Left lung (tissue), 10 donors: ENCODE data around the gene USHBP1. TPM values are rescaled to one million over a fixed set of nuclear protein-coding genes. Genes with fewer than 3 reads are reported as not detected.

Source experiments
- ATAC-seq: fragments of 200-7000 bp; cut with Tn5 transposase; one replicate; pipeline ENCODE4 v1.9.1; 2020; ENCODE audit warnings: moderate library complexity
- DNase-seq, 4 donors: peaks; one replicate each; pipeline ENCODE4 v3.0.0-alpha.2; 2013 to 2020
- H3K27ac ChIP-seq, 2 donors: fragments of 200-600 bp; sonication (generic) in 1 of 2; one replicate each; pipeline versions ENCODE4 v1.5.0 to v1.8.0; 2020 to 2021
- H3K27me3 ChIP-seq, 2 donors: fragments of 200-600 bp; sonication (generic) in 1 of 2; one replicate each; pipeline versions ENCODE4 v1.5.0 to v1.8.0; 2020 to 2021
- H3K36me3 ChIP-seq, 2 donors: fragments of 200-600 bp; sonication (generic) in 1 of 2; one replicate each; pipeline versions ENCODE4 v1.5.0 to v1.8.0; 2020 to 2021
- H3K4me1 ChIP-seq, 2 donors: fragments of 200-600 bp; one replicate each; pipeline ENCODE4 v1.8.0; 2021
- H3K4me3 ChIP-seq, 2 donors: fragments of 200-600 bp; sonication (generic) in 1 of 2; one replicate each; pipeline versions ENCODE4 v1.5.0 to v1.8.0; 2020 to 2021; ENCODE audit warnings: mild to moderate bottlenecking in 1 of 2
- H3K9me3 ChIP-seq, 2 donors: fragments of 200-600 bp; sonication (generic) in 1 of 2; one replicate each; pipeline versions ENCODE4 v1.5.0 to v1.8.0; 2020 to 2021
- intact Hi-C, 2 donors: fragments of 100-400 bp; cut with DNase I; formaldehyde crosslinking; loops; one replicate each; pipeline versions ENCODE4 v1.11.2 to v1.14.2; 2022
- polyA plus RNA-seq, 6 donors: library from polyadenylated mRNA; unstranded; fragments of 120-200 nt; gene quantifications; one replicate each; pipeline ENCODE4 v1.2.1, GENCODE V29; 2013; ENCODE audit not compliant: insufficient read length in 6 of 6
- total RNA-seq, 2 donors: library from RNA; stranded (reverse); fragmentation: NEBNext Ultra II Directional; extraction: Animal tissue kit (Norgen Biotek cat#: 25700); gene quantifications; one replicate each; pipeline ENCODE4 v1.2.1, GENCODE V29; 2021
- TF ChIP-seq, protein P1 (sequence below), 2 donors: fragments of 200-600 bp; sonication (generic) in 1 of 2; IDR thresholded peaks; one replicate each; pipeline versions ENCODE4 v1.5.0 to v1.8.0; 2021; ENCODE audit warnings: antibody characterized with exemption in 2 of 2
- donor health status: DM: no; HTN: yes; CAD: no.
- donor health status: DM: no; HTN: no; CAD: no.

Gene USHBP1
- total and polyA plus RNA-seq, 8 donors: 4.8 to 13.3 (median 10.8) TPM

DNA sequence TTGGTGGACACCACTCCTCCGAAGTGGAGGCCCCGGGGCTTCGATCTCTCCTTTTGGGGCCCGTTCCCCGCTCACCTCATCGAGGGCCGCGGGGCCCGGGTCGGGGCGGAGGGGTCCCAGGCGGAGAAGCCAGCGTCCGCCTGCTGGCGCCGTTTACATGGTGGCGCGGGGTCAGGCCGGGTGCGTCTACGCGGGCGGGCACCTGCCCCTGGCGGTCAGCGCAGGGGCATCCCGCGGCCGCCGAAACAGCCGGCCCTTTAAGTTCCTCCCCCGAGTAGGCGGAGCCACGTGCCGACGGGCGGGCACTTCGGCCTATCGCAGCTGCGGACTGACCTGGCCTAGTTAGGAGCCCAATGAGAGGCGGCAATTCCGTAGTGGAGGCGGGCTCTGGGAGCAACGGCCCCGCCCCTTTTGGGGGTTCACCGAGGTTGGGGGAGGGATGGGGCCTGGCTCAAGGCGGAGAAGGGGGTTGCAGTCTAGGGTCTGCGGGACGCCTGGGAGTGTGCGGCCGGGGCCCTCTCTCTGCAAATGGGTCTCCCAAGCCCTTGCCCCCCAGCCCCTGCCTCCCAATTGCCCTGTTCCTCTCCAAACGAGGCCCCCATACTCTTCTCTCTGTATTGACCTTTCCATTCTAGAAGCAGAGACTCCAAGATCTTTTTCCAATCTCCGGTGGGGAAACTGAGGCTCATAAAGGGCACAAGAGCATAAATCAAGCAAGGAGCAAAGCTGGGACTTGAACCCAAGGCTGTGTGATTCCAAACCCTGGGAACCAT is 38.8 kb upstream of the USHBP1 start, which contains the start of gene ABHD8:
Gene ABHD8 (minus strand): TSS at position 259 of the 773 bp plus-strand sequence. CDS start 1,809 bp downstream, outside the sequence.
- peak within 1 kb of the TSS; percentile 91 to 92 for H3K27ac ChIP-seq
- peaks cover 0 to 1% of the 10 kb centered on the region in 2 donors for H3K9me3 ChIP-seq
- H3K4me1 ChIP-seq: peaks cover 18 to 57% of the 10 kb centered on the region in 2 donors
- peaks cover 0 to 15% of the 10 kb centered on the region in 2 donors for H3K36me3 ChIP-seq
- H3K27me3 ChIP-seq: no peaks in the 10 kb centered on the region
- peak; percentile 90 to 97 (median 96) for DNase-seq
- TF ChIP-seq, protein P1, sequence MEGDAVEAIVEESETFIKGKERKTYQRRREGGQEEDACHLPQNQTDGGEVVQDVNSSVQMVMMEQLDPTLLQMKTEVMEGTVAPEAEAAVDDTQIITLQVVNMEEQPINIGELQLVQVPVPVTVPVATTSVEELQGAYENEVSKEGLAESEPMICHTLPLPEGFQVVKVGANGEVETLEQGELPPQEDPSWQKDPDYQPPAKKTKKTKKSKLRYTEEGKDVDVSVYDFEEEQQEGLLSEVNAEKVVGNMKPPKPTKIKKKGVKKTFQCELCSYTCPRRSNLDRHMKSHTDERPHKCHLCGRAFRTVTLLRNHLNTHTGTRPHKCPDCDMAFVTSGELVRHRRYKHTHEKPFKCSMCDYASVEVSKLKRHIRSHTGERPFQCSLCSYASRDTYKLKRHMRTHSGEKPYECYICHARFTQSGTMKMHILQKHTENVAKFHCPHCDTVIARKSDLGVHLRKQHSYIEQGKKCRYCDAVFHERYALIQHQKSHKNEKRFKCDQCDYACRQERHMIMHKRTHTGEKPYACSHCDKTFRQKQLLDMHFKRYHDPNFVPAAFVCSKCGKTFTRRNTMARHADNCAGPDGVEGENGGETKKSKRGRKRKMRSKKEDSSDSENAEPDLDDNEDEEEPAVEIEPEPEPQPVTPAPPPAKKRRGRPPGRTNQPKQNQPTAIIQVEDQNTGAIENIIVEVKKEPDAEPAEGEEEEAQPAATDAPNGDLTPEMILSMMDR (IDR thresholded peaks at IDR 0.05): peak; percentile 69 to 90
- peak; percentile 82 for ATAC-seq
- intact Hi-C loops: no loop called here
- H3K4me3 ChIP-seq: peak within 1 kb of the TSS; percentile 88 to 94

DNA sequence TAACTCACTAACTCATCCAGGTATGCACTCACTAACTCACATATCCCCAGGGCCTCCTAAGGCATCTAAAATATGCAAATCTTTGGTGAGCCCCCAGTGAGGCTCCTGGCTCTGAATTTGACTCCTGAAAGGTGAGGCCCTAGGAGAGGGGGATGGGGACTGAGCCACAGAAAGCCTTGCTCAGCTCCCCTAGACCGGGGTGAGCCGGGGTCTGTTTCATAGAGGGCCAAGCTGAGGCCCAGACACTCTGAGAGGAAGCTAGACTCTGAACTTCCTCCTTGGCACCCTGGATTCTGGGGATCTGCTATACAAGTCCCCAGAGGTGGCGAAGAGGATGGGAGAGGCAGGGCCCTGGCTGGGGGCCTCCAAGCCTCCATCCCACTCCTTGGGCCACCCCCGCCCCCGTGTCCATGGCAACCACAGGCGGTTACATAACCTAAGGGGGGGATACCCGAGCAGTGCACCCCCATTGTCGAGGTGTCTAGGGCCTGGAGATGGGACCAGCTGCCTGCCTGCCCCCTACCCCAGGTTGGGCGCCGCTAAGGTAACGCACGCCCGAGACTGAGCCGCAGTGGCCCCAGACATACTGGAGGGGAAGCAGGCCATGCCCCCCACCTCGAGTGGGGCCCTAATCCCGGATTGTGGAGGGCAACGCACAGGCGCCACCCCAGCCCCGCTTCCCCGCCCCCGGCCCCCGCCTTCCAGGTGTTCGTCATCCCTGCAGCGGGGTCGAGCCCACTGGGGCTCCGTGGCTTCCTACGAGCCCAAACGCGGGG is 38.0 kb upstream of the USHBP1 start:
- no peak for ATAC-seq
- Histone ChIP-seq H3K4me1 (peaks cover 18 to 55% of the 10 kb centered on the region in 2 donors), H3K27ac (peak overlapping the region; percentile 65 to 91), H3K36me3 (peaks cover 0 to 22% of the 10 kb centered on the region in 2 donors), H3K27me3 (no peaks in the 10 kb centered on the region), H3K4me3 (peak overlapping the region; percentile 88 to 94), H3K9me3 (peaks cover 0 to 5% of the 10 kb centered on the region in 2 donors)
- TF ChIP-seq, protein P1 (IDR thresholded peaks at IDR 0.05): no peak
- intact Hi-C loops: no loop called here
- no peak for DNase-seq

DNA sequence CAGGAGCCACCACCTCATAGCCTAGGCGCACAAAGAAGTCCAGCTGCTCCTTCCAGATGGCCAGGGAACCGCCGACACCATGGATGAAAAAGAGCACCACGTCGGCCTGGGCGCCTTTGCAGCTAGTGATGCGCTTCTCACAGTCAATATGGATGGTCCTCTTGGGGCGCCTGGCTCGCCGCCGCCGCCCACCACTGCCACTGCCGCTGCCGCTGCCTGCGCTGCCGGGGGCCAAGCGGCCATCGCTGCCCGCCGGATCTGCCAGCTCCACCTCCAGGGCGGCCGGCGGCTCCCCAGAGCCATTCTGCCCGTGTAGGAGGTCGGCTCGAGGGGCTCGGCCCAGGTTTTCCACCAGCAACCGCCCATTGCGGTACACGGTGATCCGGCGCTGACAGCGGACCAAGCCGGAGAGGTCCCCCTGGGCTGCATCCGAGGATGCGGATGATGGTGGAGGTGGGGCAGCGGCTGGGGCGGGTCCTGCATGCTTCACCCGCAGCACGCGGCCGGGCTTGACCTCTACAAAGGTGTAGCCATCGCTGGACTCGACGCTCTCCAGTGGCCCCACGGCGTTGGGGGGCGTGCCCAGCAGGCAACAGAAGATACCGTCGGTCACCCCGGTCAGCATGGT is 36.6 kb upstream of the USHBP1 start:
- intact Hi-C loops: no loop called here
- Histone ChIP-seq H3K9me3 (peaks cover 0 to 5% of the 10 kb centered on the region in 2 donors), H3K4me3 (no peak overlapping the region), H3K27ac (no peak overlapping the region), H3K4me1 (peaks cover 13 to 48% of the 10 kb centered on the region in 2 donors), H3K36me3 (peaks cover 0 to 26% of the 10 kb centered on the region in 2 donors), H3K27me3 (no peaks in the 10 kb centered on the region)
- TF ChIP-seq, protein P1 (IDR thresholded peaks at IDR 0.05): no peak
- ATAC-seq (no peak), DNase-seq (no peak)

DNA sequence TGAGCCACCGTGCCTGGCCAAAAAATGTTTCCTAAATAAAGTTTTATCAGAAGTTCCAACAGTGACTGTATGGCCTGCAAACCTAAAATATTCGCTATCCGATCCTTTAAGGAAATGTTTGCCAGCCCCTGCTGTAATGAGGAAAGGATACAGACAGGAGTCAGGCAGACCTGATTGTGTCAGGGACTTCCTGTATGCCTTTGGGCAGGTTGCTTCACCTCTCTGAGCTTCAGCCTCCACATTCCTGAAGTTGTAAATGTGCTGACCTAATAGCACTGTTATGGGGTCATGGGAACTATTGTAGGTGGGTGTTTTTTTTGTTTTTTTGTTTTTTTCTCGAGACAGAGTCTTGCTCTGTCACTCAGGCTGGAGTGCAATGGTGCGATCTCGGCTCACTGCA is 32.4 kb upstream of the USHBP1 start:
- DNase-seq: no peak
- intact Hi-C loops: no loop called here
- TF ChIP-seq, protein P1 (IDR thresholded peaks at IDR 0.05): no peak
- Histone ChIP-seq H3K36me3 (peaks cover 0 to 30% of the 10 kb centered on the region in 2 donors), H3K27me3 (no peaks in the 10 kb centered on the region), H3K9me3 (peaks cover 0 to 5% of the 10 kb centered on the region in 2 donors), H3K27ac (no peak overlapping the region), H3K4me3 (no peak overlapping the region), H3K4me1 (peaks cover under 1 to 27% of the 10 kb centered on the region in 2 donors)
- no peak for ATAC-seq
